OCI-LY1 (cell line): ENCODE results near the gene GALNT17.

ENCODE experiments used
- H2AFZ ChIP-seq: fragments of 200-600 bp; sonication (generic), shearing (Covaris generic); 2 replicates; pipeline ENCODE4 v1.6.0; 2014; ENCODE audit warnings: antibody characterized with exemption, mild to moderate bottlenecking, low read length
- H3F3A ChIP-seq: fragments of 200-600 bp; sonication (generic), shearing (Covaris generic); 2 replicates; pipeline ENCODE4 v1.6.0; 2014; ENCODE audit warnings: mild to moderate bottlenecking, antibody characterized with exemption, low read length, moderate library complexity; ENCODE audit not compliant: insufficient read depth
- H3K27ac ChIP-seq: fragments of 200-600 bp; sonication (generic); 2 replicates; pipeline ENCODE4 v1.5.1; 2014; ENCODE audit warnings: low read length, mixed run types, mild to moderate bottlenecking, low read depth; ENCODE audit not compliant: poor library complexity, severe bottlenecking
- H3K27me3 ChIP-seq: fragments of 200-600 bp; sonication (generic); 2 replicates; pipeline ENCODE4 v1.6.0; 2014; ENCODE audit warnings: antibody characterized with exemption, mild to moderate bottlenecking, low read length, moderate library complexity; ENCODE audit not compliant: insufficient read depth
- H3K36me3 ChIP-seq: fragments of 200-600 bp; sonication (generic); 2 replicates; pipeline ENCODE4 v1.6.1; 2014; ENCODE audit warnings: mild to moderate bottlenecking, antibody characterized with exemption, low read length, moderate library complexity, mixed read lengths; ENCODE audit not compliant: insufficient read depth
- H3K4me1 ChIP-seq: fragments of 200-600 bp; sonication (generic); 2 replicates; pipeline ENCODE4 v1.5.1; 2014; ENCODE audit warnings: mild to moderate bottlenecking, low read length, moderate library complexity; ENCODE audit not compliant: insufficient read depth, severe bottlenecking
- H3K4me2 ChIP-seq: fragments of 200-600 bp; sonication (generic), shearing (Covaris generic); 2 replicates; pipeline ENCODE4 v1.6.1; 2014; ENCODE audit warnings: low read length
- H3K4me3 ChIP-seq: fragments of 200-600 bp; sonication (generic); 2 replicates; pipeline ENCODE4 v1.5.1; 2014; ENCODE audit warnings: low read length, low read depth, mild to moderate bottlenecking, mixed read lengths; ENCODE audit not compliant: poor library complexity, severe bottlenecking
- H3K79me2 ChIP-seq: fragments of 200-600 bp; shearing (Covaris generic); 2 replicates; pipeline ENCODE4 v1.6.1; 2016; ENCODE audit warnings: mixed run types, low read length, mixed read lengths; ENCODE audit not compliant: insufficient read depth
- H3K9ac ChIP-seq: fragments of 200-600 bp; sonication (generic), shearing (Covaris generic); 2 replicates; pipeline ENCODE4 v1.6.1; 2014; ENCODE audit warnings: mild to moderate bottlenecking, low read length, mixed read lengths
- H3K9me2 ChIP-seq: fragments of 200-600 bp; sonication (generic), shearing (Covaris generic); 2 replicates; pipeline ENCODE4 v1.6.1; 2014; ENCODE audit warnings: low read depth, mild to moderate bottlenecking, low read length, mixed read lengths
- H3K9me3 ChIP-seq: fragments of 200-600 bp; shearing (Covaris generic); 2 replicates; pipeline ENCODE4 v1.6.1; 2014; ENCODE audit warnings: low read length, mixed read lengths
- H4K20me1 ChIP-seq: fragments of 200-600 bp; sonication (generic), shearing (Covaris generic); 2 replicates; pipeline ENCODE4 v1.6.0; 2016; ENCODE audit warnings: mild to moderate bottlenecking, low read length; ENCODE audit not compliant: insufficient read depth
- EZH2 ChIP-seq: fragments of 200-600 bp; sonication (generic), shearing (Covaris generic); IDR thresholded peaks from 2 replicates; pipeline ENCODE4 v1.8.0; 2017; ENCODE audit warnings: borderline replicate concordance, mixed run types, mild to moderate bottlenecking, antibody characterized with exemption, low read length, moderate library complexity, mixed read lengths
- TF ChIP-seq, protein P1 (sequence below): fragments of 200-600 bp; sonication (generic), shearing (Covaris generic); IDR thresholded peaks from 2 replicates; pipeline ENCODE4 v1.5.1; 2017; ENCODE audit warnings: mild to moderate bottlenecking, antibody characterized with exemption, low read length, moderate library complexity, mixed read lengths

Gene GALNT17

DNA sequence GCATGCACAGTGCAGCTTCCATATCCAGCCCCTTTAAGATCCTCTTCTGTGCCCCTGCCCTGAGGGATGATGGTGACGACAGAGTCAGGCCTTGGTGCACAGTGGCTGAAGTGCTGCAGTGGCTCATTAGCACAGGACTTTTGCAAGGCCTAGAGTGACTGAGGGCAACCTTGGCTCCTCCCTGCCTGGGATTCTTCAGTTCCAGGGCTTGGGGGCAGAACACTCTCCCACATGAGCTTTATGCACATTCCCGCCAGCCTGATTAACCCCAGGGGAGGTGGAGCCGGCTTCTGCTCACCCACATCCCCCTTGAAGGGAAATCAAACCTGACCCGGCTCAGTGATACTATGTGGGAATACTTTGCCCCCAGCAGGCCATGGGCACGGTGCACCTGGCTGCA lies 253.4 kb downstream of the GALNT17 start:
- Histone ChIP-seq H3K4me1 (no peaks in the 10 kb centered on the region), H4K20me1 (no peaks in the 10 kb centered on the region), H3K4me3 (no peak overlapping the region), H2AFZ (no peak overlapping the region), H3K4me2 (no peak overlapping the region), H3K27me3 (no peaks in the 10 kb centered on the region), H3K9me3 (no peaks in the 10 kb centered on the region), H3K9ac (no peak overlapping the region), H3K9me2 (no peaks in the 10 kb centered on the region), H3K79me2 (no peaks in the 10 kb centered on the region), H3K36me3 (no peaks in the 10 kb centered on the region), H3K27ac (no peak overlapping the region), H3F3A (no peaks in the 10 kb centered on the region)
- TF ChIP-seq, protein P1, sequence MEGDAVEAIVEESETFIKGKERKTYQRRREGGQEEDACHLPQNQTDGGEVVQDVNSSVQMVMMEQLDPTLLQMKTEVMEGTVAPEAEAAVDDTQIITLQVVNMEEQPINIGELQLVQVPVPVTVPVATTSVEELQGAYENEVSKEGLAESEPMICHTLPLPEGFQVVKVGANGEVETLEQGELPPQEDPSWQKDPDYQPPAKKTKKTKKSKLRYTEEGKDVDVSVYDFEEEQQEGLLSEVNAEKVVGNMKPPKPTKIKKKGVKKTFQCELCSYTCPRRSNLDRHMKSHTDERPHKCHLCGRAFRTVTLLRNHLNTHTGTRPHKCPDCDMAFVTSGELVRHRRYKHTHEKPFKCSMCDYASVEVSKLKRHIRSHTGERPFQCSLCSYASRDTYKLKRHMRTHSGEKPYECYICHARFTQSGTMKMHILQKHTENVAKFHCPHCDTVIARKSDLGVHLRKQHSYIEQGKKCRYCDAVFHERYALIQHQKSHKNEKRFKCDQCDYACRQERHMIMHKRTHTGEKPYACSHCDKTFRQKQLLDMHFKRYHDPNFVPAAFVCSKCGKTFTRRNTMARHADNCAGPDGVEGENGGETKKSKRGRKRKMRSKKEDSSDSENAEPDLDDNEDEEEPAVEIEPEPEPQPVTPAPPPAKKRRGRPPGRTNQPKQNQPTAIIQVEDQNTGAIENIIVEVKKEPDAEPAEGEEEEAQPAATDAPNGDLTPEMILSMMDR: no peak
- TF ChIP-seq EZH2: no peak

GRCh38 chr7:71386152-71386785 lies 254.3 kb downstream of the GALNT17 start:
- Histone ChIP-seq H3K79me2 (no peaks in the 10 kb centered on the region), H2AFZ (no peak overlapping the region), H3K36me3 (no peaks in the 10 kb centered on the region), H3K27me3 (no peaks in the 10 kb centered on the region; the same call in 1 of the 2 replicates), H3K9ac (no peak overlapping the region), H3F3A (no peaks in the 10 kb centered on the region), H3K4me3 (no peak overlapping the region), H3K27ac (no peak overlapping the region), H4K20me1 (no peaks in the 10 kb centered on the region), H3K4me1 (no peaks in the 10 kb centered on the region), H3K9me3 (no peaks in the 10 kb centered on the region), H3K9me2 (no peaks in the 10 kb centered on the region), H3K4me2 (no peak overlapping the region)
- TF ChIP-seq, protein P1: no peak
- no peak for TF ChIP-seq EZH2

GRCh38 chr7:71388181-71388580 lies 256.2 kb downstream of the GALNT17 start:
- TF ChIP-seq, protein P1: no peak
- no peak for TF ChIP-seq EZH2
- no peak overlapping the region for H3K4me2 ChIP-seq
- no peaks in the 10 kb centered on the region for H3K9me3 ChIP-seq
- no peak overlapping the region for H3K4me3 ChIP-seq
- no peak overlapping the region for H2AFZ ChIP-seq
- no peaks in the 10 kb centered on the region for H3F3A ChIP-seq
- no peak overlapping the region for H3K9ac ChIP-seq
- H4K20me1 ChIP-seq: no peaks in the 10 kb centered on the region
- no peaks in the 10 kb centered on the region for H3K36me3 ChIP-seq
- no peaks in the 10 kb centered on the region for H3K79me2 ChIP-seq
- H3K4me1 ChIP-seq: no peaks in the 10 kb centered on the region
- H3K27ac ChIP-seq: no peak overlapping the region
- H3K27me3 ChIP-seq: no peaks in the 10 kb centered on the region; the same call in 1 of the 2 replicates
- no peaks in the 10 kb centered on the region for H3K9me2 ChIP-seq
